ENCODE results near the gene SNTB2. TPM values are rescaled to one million over a fixed set of nuclear protein-coding genes. Genes with fewer than 3 reads are reported as not detected.
A peak's percentile ranks its signal among the peaks of the same experiment; 100 is the strongest.

SNTB2 gene
- polyA plus RNA-seq, 3 donors, result 11.5 to 13.2 (median 12.9) TPM

DNA sequence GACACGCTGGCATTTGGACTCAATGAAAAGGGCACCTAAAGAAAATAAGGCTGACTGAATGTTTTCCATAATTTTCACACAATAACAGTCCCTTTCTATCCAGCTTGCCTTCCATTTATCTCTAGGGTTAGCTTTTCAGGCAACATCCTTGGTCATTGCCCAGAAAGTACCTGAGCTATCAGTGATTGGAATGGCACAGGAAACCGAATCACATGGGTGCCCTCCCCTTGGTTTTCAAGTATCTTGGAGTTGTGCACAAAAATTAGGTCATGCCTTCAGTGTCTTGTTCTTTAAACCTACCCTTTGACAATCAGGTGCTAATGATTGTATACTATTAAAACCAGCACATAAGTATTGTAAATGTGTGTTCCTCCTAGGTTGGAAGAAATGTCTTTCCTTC lies 120.9 kb downstream of the SNTB2 start:
- DNase-seq (ENCODE audit: extremely low read depth in 1 of 11, low read depth in 9 of 11, low spot score in 4 of 11), result no peak

DNA sequence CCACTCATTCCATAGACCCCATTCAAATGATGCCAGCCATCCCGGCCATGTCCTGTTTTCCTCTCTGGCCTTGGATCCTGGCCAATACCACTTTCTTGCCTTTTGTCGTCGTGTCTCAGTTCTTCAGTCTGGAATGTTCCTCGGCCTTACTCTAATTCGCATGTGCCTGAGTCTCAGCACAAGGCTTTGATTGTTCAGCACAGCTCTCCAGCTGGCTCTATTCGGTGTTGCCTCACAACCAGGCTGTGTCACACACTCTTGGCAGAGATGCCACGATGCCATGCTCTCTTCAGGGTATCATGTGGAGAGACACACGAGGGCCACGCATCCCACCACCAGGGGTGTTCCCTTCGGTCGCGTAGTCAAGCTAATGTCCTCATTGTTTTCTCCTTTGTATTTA lies 122.4 kb downstream of the SNTB2 start:
- no peak for DNase-seq (ENCODE audit: extremely low read depth in 1 of 11, low read depth in 9 of 11, low spot score in 4 of 11)

DNA sequence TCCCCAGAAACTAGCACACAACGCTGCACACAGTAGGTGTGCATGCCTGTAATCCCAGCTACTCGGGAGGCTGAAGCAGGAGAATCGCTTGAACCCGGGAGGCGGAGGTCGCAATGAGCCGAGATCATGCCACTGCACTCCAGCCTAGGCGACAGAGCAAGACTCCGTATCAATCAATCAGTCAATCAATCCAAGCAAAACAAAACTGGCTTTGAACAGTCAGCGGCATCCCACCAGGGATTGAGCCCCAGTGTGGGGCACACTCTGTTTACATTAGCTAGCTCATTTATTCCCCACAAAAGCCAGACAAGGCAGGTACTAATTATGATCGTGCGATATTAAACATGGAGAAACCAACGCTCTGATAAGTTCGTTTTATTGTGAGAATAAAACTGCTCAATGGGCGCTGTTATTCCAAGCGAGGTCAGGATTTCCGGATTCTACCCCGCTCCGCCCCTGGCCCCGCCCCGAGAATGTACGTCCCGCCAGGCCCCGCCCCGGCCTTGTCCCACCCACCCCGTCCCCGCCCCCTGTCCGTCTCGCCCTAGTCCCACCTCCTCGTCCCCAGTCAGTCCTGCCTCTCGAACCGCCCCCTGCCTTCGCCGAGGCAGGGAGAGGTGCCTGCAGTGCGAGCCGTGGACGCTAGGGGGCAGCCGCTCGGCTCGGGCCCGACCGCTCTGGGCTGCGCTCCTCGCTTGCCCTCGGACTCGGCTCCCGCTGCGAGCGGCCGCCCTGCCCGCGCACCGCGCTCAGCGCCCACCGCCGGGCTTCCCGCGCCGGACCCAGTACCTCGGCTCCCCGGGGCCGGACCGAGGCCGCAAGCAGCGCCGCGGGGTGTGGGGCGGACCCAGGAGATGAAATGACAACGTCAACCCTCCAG lies 123.9 kb downstream of the SNTB2 start, which contains the start of gene VPS4A:
VPS4A (plus strand) TSS at position 698 of the 880 bp plus-strand sequence; CDS start at position 860, 162 bp downstream.
- DNase-seq (ENCODE audit: extremely low read depth in 1 of 11, low read depth in 9 of 11, low spot score in 4 of 11), result peak; percentile 89 to 97 (median 92)

DNA sequence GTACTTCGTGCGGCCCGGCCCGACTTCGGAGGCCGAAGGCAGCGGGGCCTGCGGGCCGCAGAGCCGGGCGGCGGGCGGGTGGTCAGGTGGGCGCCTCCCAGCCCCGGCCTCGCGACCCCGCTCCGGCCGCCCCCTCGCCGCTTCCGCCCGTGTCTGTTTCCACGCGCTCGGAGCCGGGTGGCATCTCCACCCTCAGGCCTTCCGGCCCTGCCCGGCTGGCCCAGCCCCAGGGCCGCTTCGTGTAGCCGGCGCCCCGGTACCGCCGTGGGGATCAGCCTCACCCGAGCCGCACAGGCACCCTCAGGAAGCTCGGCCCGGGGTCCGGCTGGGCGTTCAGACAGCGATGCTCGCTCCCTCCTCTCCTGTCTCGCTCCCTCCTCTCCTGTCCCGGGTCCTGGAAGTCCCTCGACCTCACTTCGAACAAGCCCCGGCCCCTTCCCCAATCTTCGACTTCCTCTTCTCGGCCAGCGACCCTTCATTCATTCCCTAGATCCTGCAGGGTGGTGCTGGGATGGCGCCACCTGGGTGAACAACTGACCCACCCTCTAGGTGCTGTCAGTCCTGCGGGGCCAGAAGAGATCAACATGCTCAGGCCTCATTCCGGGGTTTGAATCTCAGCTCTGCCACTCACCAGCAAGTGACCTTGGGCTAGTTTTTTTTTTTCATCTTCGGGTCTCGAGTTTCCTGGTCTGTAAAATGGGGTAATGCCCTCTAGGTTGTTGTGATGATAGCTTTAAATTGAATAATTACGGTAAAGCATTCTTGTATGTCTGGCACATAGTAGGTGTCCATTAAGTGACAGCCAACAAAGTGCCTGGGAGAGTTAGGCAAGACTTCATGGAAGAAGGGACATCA lies 124.8 kb downstream of the SNTB2 start:
- DNase-seq (ENCODE audit: extremely low read depth in 1 of 11, low read depth in 9 of 11, low spot score in 4 of 11), result peak in 2 of 11 donors; percentile 10 to 22

DNA sequence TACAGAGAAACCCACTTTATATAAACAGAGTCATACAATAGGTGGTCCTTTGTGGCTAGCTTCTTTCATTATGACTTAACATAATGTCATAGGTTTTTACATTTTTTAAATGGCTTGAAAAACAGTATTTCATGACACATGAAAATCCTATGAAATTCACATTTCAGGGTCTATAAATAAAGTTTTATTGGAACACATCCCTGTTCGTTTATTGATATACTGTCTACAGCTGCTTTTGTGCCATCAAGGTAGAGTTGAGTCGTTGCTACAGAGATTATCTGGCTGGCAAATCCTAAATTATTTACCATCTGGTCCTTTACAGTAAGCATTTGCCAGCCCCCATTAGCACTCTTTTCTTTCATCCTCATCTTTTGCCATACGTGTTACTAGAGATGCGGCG lies 126.5 kb downstream of the SNTB2 start:
- no peak for DNase-seq (ENCODE audit: extremely low read depth in 1 of 11, low read depth in 9 of 11, low spot score in 4 of 11)

DNA sequence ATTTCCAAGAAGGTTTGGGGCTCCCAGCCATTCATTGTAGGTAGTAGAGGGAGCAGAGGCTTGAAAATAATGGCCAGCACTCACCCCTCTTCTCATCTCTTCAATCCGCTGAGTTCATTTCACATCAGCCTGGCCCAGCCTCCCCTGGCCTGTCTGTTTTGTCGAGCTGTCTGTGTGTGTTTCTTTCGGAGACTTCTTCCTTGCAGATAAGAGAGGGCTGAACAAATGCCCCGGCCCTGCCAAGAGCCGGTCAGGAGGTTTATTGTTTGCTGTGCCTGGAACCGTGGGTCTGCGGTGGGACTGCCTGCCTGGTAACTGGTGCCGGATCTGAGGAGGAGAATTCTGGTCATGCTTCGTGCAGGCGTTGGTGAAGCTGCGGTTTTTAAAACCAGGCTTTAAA lies 127.6 kb downstream of the SNTB2 start:
- no peak for DNase-seq (ENCODE audit: extremely low read depth in 1 of 11, low read depth in 9 of 11, low spot score in 4 of 11)

DNA sequence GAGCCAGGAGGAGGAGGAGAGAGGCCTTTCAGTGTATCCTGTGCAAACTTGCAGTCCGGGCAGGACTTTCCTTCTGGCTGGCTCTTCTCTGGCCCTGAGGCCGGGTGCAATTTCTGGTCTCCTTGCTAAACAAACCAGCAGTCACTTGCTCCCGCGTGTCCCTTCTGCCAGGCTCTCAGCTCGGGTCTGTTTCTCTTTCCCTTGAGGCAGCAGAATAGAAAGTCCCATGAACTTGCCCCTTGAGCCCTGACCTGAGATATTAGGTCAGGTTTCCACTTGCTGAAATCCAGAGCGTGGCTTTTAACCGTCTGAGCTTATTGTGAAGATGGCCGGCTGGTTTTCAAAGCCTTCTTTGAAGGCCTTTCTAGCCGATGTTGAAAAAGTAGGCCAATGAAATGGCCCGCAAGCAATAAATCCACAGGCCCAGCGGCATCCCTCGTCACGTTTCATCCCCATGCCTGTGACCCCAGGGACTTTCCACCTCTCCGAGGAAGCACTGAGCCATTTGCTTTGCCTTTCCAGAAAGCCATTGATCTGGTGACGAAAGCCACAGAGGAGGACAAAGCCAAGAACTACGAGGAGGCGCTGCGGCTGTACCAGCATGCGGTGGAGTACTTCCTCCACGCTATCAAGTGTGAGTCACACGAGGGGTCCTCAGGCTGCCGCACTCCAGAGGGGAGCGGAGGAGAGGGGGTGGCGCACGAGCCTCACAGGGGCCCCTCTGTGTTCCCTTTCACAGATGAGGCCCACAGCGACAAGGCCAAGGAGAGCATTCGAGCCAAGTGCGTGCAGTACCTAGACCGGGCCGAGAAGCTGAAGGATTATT lies 128.7 kb downstream of the SNTB2 start:
- no peak for DNase-seq (ENCODE audit: extremely low read depth in 1 of 11, low read depth in 9 of 11, low spot score in 4 of 11)

DNA sequence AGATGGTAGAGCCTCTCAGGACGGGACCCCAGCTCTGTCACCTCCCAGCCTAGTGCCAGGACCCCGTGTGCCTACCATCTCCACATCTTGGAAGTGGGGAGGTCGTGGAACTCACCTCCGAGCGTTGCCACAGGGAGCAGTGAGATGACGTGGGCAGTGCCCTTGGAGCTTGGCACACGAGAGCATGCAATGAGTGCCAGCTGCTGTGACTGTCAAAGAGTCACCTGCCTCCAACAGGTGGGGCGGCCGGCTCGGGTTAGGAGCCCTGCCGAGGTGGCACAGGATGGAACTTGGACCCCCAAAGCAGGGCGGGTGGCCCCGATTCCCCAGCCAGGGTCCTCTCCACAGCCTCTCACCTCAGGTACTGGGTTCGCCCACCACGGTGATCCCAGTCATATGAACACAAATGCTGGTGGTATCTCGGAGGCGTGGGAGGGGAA lies 129.7 kb downstream of the SNTB2 start:
- no peak for DNase-seq (ENCODE audit: extremely low read depth in 1 of 11, low read depth in 9 of 11, low spot score in 4 of 11)

DNA sequence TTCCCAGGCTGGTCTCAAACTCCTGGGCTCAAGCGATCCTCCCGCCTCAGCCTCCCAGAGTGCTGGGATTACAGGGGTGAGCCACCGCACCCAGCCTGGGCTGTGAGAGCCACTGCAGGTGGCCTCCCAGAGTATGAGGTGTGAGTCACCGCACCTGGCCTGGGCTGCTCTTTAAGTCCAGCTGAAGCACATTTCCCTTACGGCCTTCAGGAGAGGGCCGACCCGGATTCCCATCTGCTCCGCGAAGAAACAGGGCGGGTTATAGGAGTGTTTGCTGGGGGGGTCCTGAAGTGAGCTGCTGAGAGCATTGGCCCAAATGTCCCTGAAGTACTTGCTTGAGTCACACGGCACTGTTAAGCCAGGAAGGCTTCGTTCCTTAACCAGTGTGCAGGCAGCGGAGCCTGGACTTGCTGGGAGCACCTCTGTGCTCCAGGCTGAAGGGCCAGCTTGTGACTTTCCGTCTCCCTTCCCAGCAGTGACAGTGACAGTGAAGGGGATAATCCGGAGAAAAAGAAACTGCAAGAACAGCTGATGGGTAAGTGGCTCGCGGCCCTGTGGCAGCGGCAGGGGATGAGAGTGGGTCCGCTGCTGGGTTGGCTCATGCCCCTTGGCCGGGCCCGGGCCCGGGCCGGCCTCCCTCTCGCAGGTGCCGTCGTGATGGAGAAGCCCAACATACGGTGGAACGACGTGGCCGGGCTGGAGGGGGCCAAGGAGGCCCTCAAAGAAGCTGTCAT lies 131.4 kb downstream of the SNTB2 start:
- no peak for DNase-seq (ENCODE audit: extremely low read depth in 1 of 11, low read depth in 9 of 11, low spot score in 4 of 11)

DNA sequence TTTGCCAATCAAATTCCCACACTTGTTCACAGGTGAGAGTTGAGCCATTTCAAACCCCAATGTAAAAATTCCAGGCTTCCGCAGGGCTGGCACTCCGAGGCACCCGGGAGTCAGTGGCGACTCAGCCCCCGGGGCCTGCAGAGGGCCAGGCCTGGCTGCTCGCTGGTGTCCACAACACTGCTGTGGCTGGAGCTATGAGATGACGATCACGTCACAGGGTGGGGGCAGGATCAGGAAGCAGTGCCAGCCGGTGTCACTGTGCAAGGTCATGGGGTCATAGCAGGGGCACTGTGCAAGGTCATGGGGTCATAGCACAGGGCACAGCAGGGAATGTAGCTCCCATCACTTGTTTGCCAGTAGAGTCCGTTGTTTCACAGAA lies 131.9 kb downstream of the SNTB2 start:
- DNase-seq (ENCODE audit: extremely low read depth in 1 of 11, low read depth in 9 of 11, low spot score in 4 of 11), result no peak

DNA sequence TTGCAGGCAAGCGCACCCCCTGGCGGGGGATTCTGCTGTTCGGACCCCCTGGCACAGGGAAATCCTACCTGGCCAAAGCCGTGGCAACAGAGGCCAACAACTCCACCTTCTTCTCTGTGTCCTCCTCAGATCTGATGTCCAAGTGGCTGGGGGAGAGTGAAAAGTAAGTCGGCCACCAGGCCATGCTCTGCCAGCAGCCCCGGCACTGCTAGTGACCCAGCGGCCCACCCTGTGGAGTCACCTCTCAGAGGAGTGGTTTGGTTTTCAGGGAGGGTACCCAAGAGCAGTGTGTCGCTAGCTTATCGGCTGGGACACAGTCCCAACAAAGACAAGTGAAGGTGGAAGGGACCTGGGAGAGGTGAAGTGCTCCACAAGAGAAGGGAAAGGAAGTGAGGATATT lies 132.4 kb downstream of the SNTB2 start:
- DNase-seq (ENCODE audit: extremely low read depth in 1 of 11, low read depth in 9 of 11, low spot score in 4 of 11), result no peak

DNA sequence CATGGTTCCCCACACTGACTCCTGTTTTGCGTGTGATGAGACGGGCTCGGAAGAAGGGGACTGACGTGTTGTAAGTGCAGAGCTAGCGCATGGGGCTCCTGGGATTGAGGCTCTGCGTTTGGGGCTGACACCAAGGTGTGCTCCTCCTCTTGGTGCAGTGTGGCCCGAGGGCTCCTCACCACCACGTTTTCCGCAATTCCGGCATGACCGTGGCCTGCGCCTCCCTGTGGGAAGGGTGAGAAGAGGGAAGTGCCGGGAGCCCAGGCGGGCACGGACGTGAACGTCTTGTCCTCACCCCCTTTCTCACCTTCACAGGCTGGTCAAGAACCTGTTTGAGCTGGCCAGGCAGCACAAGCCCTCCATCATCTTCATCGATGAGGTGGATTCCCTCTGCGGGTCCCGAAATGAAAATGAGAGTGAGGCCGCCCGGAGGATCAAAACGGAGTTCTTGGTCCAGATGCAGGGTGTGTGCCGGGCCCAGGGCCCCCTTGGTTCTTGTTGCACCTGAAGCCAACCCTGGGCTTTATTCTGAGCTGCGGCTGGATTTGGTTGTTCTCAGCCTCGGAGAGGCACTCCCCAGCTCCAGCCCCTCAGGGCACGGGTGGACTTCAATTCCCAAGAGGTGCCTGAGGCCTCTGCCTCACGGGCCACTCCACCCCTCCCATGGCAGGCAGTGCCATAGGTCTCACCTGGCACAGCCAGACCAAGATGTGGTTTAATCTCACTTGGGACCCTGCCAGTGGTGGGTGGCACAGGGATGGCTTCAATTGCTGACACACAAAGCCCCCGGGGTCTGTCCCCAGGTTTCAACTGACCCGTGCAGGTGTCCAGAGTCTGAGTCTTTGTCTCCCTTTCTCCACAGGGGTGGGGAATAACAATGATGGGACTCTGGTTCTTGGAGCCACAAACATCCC lies 133.1 kb downstream of the SNTB2 start:
- DNase-seq (ENCODE audit: extremely low read depth in 1 of 11, low read depth in 9 of 11, low spot score in 4 of 11), result no peak

DNA sequence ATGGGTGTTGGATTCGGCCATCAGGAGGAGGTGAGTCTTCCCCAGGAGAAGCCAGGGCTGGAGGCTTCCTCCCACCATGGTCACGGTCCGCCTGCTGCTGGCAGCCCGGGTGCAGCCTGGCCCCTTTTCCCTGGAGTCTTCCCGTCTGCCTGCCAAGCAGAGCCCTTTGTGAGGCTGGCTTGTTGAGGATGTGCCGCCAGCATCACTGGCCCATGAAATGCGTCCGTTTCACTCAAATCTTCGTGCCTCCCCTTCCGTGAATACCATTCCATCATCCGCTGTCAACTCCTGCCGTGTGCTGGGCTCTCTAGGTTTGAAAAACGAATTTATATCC lies 133.7 kb downstream of the SNTB2 start:
- no peak for DNase-seq (ENCODE audit: extremely low read depth in 1 of 11, low read depth in 9 of 11, low spot score in 4 of 11)

DNA sequence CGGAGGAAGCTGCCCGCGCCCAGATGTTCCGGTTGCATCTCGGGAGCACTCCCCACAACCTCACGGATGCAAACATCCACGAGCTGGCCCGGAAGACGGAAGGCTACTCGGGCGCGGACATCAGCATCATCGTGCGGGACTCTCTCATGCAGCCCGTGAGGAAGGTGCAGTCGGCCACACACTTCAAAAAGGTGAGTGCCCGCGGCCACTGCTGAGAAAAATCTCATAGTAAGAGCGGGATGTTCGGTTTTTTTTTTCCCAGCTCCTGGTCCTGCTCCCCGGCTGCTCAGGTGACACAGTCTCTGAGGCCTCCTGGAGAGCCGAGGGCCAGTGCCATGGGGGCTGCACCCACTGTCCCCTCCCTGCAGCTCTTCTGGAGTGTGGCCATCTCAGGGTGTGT lies 134.1 kb downstream of the SNTB2 start:
- no peak for DNase-seq (ENCODE audit: extremely low read depth in 1 of 11, low read depth in 9 of 11, low spot score in 4 of 11)

DNA sequence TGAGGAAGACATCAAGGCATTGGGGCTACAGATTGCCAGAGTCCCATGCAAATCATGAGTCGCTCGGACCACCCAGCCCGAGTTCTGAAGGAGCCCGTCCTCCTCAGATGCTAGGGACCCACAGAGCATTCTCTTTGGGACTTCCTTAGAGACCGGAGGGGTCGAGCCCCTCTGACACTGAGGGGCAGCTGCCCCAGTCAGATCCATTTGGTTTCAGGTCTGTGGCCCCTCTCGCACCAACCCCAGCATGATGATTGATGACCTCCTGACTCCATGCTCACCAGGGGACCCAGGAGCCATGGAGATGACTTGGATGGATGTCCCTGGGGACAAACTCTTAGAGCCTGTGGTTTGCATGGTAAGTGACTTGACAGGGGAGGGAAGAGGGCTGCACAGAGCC lies 135.4 kb downstream of the SNTB2 start:
- no peak for DNase-seq (ENCODE audit: extremely low read depth in 1 of 11, low read depth in 9 of 11, low spot score in 4 of 11)

DNA sequence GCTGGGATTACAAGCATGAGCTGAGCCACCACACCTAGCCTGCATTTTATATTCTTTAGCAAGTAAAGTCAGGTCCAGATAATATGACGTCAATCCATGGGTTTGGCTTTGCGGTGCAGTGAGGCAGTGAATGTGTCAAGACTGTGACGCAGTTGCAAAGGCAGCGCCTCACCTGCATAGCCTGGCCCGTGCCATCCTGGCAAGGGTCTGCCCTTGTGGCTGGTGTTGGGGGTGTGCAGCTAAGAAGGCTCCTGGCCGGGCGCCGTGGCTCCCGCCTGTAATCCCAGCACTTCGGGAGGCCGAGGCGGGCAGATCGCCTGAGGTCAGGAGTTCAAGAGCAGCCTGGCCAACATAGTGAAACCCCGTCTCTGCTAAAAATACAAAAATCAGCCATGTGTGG lies 136.5 kb downstream of the SNTB2 start:
- DNase-seq (ENCODE audit: extremely low read depth in 1 of 11, low read depth in 9 of 11, low spot score in 4 of 11), result no peak

DNA sequence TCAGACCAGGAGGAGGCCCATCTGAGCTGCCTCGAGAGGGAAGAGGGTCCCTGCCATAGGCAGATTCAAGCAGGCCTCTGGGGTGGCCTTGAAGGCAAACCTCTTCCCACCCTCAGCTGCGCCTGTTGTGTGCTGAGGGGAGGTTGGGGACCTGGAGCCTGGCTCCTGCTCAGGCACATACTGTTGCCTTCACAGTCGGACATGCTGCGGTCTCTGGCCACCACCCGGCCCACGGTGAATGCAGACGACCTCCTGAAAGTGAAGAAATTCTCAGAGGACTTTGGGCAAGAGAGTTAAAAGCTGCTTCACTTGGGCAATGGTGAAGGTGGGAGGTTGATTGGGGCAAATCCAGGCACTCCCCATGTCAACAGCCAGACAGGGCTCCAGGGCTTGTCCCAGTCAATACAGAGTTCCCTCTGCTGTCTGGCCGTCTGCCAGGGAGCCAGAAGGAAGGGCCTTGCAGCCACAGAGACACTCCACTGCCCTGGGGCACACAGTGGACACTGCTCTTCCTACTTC lies 137.1 kb downstream of the SNTB2 start:
- DNase-seq (ENCODE audit: extremely low read depth in 1 of 11, low read depth in 9 of 11, low spot score in 4 of 11), result no peak
